ENCODE results near the gene RNF14.
"Not testable (repeated sequence)": the region's sequence is repeated elsewhere in the genome, so short reads cannot be mapped to it uniquely, and the experiment has no call there.

The RNF14 gene

GRCh38 chr5:141968914-141969608 lies at the start of gene RNF14:
Gene RNF14 (plus strand): TSS chr5:141969105. CDS start chr5:141973589, 4,484 bp downstream.
- FAIRE-seq = no peak
- peak; percentile 66 for TF ChIP-seq CTCF (IDR thresholded peaks at IDR 0.05; ENCODE audit: insufficient read depth, missing control alignments)
- DNase-seq (ENCODE audit: insufficient read length, low spot score) = peak; percentile 69

- FAIRE-seq = no peak
- TF ChIP-seq CTCF (IDR thresholded peaks at IDR 0.05; ENCODE audit: insufficient read depth, missing control alignments) = no peak
- no peak for DNase-seq (ENCODE audit: insufficient read length, low spot score)
Observed at GRCh38 chr5:141919218-141920119, 49.4 kb upstream of the RNF14 start.

- FAIRE-seq = no peak
- no peak for TF ChIP-seq CTCF (IDR thresholded peaks at IDR 0.05; ENCODE audit: insufficient read depth, missing control alignments)
Observed at GRCh38 chr5:141920771-141921170, 48.1 kb upstream of the RNF14 start.

GRCh38 chr5:141922827-141923447 lies 46.0 kb upstream of the RNF14 start:
- FAIRE-seq; DNase-seq (ENCODE audit: insufficient read length, low spot score): not testable (repeated sequence)

More at GRCh38 chr5:141920771-141921170, 48.1 kb upstream of the RNF14 start:
- DNase-seq (ENCODE audit: insufficient read length, low spot score) = no peak

GRCh38 chr5:141923448-141924313 lies 45.2 kb upstream of the RNF14 start, which contains the start of gene DELE1:
Gene DELE1 (plus strand): TSS chr5:141923871. CDS start chr5:141923942, 71 bp downstream.
- peak; percentile 84 for DNase-seq (ENCODE audit: insufficient read length, low spot score)
- TF ChIP-seq CTCF (IDR thresholded peaks at IDR 0.05; ENCODE audit: insufficient read depth, missing control alignments) = no peak
- FAIRE-seq = no peak

- DNase-seq (ENCODE audit: insufficient read length, low spot score) (no peak), FAIRE-seq (no peak)
- TF ChIP-seq CTCF (IDR thresholded peaks at IDR 0.05; ENCODE audit: insufficient read depth, missing control alignments) = no peak
Observed at GRCh38 chr5:141926434-141926833, 42.5 kb upstream of the RNF14 start.

Measured in D721Med (cell line).